ENCODE results near the gene SDCCAG8.

The SDCCAG8 gene

GRCh38 chr1:243414152-243414494 lies 158.3 kb downstream of the SDCCAG8 start:
- peaks cover 37% of the 10 kb centered on the region for H3K36me3 Mint-ChIP-seq (ENCODE audit: low read depth)
- no peaks in the 10 kb centered on the region for H3K9me3 Mint-ChIP-seq
- H3K4me1 Mint-ChIP-seq (ENCODE audit: low read depth) = peaks cover 19% of the 10 kb centered on the region
- H3K4me3 Mint-ChIP-seq = no peak overlapping the region
- H3K27me3 Mint-ChIP-seq = no peaks in the 10 kb centered on the region
- peak overlapping the region; percentile 14 for H3K27ac Mint-ChIP-seq

DNA sequence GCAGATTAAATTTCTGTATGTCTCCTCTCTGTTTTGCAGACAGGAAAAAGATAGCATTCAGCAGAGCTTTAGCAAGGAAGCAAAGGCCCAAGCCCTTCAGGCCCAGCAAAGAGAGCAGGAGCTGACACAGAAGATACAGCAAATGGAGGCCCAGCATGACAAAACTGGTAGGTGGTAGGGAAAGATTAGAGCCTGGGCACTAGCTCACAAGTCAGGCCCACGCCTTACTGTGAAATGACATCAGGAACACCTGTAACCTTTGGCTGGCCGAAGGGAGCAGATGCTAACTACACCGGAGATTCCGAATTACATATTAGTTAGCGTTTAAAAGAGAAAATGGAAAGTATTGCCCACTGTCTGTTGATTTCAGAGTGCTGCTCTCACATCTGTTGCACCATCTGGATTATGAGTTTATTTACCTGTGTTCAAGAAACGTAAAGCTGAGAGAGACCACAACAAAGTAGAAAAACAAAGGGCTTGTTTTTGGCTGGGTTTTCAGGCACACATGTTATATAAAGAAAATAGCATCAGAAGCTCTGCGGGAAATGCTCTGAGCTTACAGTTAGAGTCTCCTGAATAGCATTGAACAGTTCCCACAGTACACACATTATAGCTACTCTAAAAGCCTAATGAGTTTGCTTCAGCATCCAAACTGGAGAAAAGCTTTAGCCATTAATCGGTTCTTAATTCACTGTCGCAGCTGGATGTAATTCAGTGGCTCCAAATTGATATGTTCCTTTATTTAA lies 160.0 kb downstream of the SDCCAG8 start:
- Mint-ChIP-seq H3K4me3 (no peak overlapping the region), H3K4me1 (ENCODE audit: low read depth) (peaks cover 31% of the 10 kb centered on the region), H3K9me3 (no peaks in the 10 kb centered on the region), H3K27ac (no peak overlapping the region), H3K27me3 (no peaks in the 10 kb centered on the region), H3K36me3 (ENCODE audit: low read depth) (peaks cover 42% of the 10 kb centered on the region)

- Mint-ChIP-seq H3K4me1 (ENCODE audit: low read depth) (peaks cover 38% of the 10 kb centered on the region), H3K27me3 (no peaks in the 10 kb centered on the region), H3K9me3 (no peaks in the 10 kb centered on the region), H3K36me3 (ENCODE audit: low read depth) (peaks cover 40% of the 10 kb centered on the region), H3K27ac (no peak overlapping the region), H3K4me3 (no peak overlapping the region)
These were observed 160.7 kb downstream of the SDCCAG8 start for GRCh38 chr1:243416495-243416894.

DNA sequence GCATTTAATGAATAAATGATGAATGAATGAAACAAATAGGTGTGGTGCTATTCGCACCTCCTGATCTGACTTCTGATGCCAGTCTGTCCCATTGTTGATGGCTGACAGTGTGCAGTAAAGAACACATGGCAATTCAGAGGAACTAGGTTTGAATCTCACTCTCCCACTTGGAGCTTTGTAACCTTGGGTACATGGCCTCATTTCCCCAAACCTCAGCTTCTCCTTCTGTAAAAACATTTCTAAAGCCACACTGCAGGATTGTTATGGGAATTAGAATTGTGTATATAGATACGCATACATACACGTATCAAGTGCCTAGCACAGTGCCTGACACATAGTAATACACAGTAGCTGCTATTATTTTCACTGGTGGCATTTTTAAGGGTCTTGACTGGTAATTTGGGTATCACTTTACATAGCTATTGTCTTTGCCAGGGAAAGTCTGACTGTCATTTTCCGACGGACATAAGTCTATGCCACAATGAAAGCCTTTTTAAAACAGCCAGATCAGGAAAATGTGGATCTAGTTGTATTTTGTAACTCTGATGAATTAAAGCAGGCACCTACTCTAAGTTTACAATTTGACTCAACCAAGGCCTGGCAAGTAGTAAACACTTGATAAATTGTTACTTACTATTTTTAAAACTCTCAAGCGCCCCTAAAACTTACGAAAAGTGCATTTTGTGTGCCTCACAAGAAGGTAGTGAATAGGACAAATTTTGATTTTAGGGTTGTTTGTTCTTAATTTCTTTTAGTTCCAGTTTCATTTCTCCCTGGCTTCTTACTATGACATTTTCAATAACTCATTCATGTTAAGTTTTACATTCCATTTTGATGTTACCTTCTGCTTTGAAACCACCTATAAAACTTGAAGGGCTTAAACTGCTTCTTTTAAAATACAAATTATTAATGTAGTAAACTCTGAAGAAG lies 164.4 kb downstream of the SDCCAG8 start:
- Mint-ChIP-seq H3K27ac (no peak overlapping the region), H3K27me3 (no peaks in the 10 kb centered on the region), H3K36me3 (ENCODE audit: low read depth) (peaks cover 34% of the 10 kb centered on the region), H3K9me3 (no peaks in the 10 kb centered on the region), H3K4me1 (ENCODE audit: low read depth) (peaks cover 37% of the 10 kb centered on the region), H3K4me3 (no peak overlapping the region)

DNA sequence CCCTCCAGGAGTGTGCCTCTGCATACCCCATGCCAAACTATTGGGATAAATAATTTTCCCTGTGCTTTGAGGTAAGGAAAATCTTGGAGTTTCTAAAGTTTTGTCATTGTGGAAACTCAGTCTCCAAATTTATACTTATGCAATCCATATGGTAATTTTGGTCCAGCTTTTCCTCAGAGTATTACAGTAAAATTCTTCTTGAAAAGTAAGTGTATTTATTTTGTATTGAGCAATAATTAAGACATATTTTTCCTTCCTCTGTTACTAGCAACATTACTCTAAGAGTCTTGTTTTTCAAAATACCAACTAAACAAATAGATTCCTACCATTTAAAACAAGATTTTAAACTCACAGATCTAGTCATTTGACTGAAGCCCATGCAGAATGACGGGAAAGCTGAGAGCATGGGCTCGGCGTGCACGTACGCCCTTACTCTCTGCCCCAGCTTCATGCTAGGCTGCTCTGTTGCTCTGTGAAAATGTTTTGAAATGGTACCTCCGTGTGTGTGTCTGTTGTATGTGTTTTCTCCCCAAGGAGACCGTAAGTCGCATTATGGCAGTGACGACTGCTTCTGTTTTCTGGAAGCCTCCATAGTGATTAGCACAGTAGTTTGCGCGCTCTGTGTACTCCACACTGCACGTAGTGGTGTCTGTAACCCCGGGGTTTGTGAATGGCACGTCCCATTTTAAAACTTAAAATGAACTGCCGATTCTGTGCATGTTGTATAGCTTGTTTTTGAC lies 165.3 kb downstream of the SDCCAG8 start:
- Mint-ChIP-seq H3K9me3 (no peaks in the 10 kb centered on the region), H3K4me1 (ENCODE audit: low read depth) (peaks cover 32% of the 10 kb centered on the region), H3K27ac (peak overlapping the region; percentile 34), H3K4me3 (peak overlapping the region; percentile 53), H3K36me3 (ENCODE audit: low read depth) (peaks cover 31% of the 10 kb centered on the region), H3K27me3 (no peaks in the 10 kb centered on the region)

DNA sequence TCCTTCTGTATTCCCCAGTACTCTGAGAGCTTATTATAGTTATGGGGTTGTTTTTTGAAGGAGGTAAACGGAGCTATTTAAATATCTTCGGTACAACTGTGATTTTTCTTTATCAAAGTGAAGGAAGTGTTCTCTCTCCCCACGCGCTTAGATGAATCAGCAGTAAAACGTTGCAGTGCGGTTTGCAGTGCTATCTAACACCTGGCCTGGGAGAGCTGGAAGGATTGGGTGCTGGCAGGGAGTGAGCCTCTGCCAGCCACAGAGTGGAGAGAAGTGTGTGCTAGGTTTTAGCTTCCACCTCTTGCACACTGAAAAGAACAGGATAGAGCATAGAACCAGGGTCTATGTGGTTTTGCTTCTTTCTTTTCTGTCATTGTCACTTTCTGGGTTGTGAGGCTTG lies 165.9 kb downstream of the SDCCAG8 start:
- Mint-ChIP-seq H3K9me3 (no peaks in the 10 kb centered on the region), H3K4me3 (peak overlapping the region; percentile 53), H3K27me3 (no peaks in the 10 kb centered on the region)

DNA sequence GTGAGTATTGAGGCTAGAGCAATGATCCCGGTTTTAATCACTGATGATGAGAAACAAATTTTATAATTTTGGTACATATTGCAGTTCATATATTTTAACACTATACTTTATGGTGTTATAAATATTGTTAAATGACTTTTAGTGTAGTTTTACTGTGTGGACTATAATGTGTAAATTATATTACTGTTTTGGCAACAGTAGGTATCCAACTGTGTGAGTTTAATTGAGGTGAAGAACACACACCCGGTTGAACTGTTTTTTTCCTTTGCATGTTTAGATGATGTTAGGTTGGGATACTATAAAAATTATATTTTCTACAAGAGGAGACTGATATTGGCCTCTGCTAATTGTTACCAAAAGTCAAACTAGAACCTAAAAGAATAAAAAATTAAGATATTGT lies 166.5 kb downstream of the SDCCAG8 start:
- peaks cover 27% of the 10 kb centered on the region for H3K4me1 Mint-ChIP-seq (ENCODE audit: low read depth)
- H3K36me3 Mint-ChIP-seq (ENCODE audit: low read depth) = peaks cover 32% of the 10 kb centered on the region
- no peaks in the 10 kb centered on the region for H3K27me3 Mint-ChIP-seq
- H3K27ac Mint-ChIP-seq = no peak overlapping the region
- peak overlapping the region; percentile 53 for H3K4me3 Mint-ChIP-seq
- no peaks in the 10 kb centered on the region for H3K9me3 Mint-ChIP-seq

More for the DNA sequence above, 165.9 kb downstream of the SDCCAG8 start:
- Mint-ChIP-seq H3K27ac (peak overlapping the region; percentile 34), H3K4me1 (ENCODE audit: low read depth) (peaks cover 27% of the 10 kb centered on the region), H3K36me3 (ENCODE audit: low read depth) (peaks cover 32% of the 10 kb centered on the region)

- peaks cover 28% of the 10 kb centered on the region for H3K36me3 Mint-ChIP-seq (ENCODE audit: low read depth)
- no peak overlapping the region for H3K4me3 Mint-ChIP-seq
- H3K27ac Mint-ChIP-seq = no peak overlapping the region
- H3K27me3 Mint-ChIP-seq = no peaks in the 10 kb centered on the region
- H3K4me1 Mint-ChIP-seq (ENCODE audit: low read depth) = no peaks in the 10 kb centered on the region
- H3K9me3 Mint-ChIP-seq = no peaks in the 10 kb centered on the region
These were observed 172.2 kb downstream of the SDCCAG8 start for GRCh38 chr1:243428084-243428483.

DNA sequence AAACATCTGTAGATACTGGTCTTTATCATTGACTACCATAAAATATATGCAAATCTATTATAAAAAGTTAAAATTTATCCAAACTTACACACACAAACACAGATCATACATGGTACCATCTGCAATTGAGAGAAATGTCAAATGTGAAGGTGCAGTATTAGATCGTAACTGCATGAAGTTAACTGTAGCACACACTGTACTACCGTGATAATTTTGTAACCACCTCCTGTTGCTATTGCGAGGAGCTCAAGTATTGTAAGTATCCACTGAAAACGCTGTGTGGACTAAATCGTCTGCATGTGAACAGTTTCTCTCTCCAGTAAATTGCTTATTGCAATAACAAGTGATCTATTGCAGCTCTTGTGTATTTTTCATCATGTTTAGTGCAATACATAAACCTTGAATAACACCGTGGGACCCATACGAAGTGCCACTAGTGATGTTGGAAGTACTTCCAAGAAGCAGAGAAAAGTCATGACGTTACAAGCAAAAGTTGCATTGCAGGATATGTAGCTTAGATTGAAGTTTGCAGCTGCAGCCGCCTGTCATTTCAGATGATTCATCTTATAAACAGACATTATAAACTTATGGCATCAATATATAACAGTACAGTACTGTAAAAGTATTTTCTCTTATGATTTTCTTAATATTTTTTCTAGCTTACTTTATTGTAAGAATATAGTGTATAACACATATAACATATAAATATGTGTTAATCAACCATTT lies 172.9 kb downstream of the SDCCAG8 start:
- Mint-ChIP-seq H3K27ac (no peak overlapping the region), H3K4me3 (no peak overlapping the region), H3K36me3 (ENCODE audit: low read depth) (peaks cover 28% of the 10 kb centered on the region), H3K9me3 (no peaks in the 10 kb centered on the region), H3K27me3 (no peaks in the 10 kb centered on the region), H3K4me1 (ENCODE audit: low read depth) (no peaks in the 10 kb centered on the region)

DNA sequence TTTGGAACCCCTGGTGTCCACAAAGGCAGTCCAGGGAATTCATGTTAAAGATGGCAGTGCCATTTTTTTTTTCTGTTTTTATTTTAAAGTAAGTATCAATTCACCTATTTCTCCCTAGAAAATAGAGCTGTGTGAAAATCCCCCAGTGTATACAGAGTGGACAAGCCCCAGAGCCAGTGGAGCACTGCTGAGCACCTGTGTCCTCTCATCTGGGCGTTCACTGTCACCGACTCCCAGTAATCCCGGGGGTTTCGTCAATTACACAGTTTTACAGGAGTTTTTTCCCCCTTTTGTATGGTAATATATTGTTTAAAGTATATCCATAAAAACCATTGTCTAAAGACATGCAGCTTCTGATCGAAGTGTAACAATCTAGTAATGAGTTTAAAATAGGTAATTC lies 175.8 kb downstream of the SDCCAG8 start:
- H3K27me3 Mint-ChIP-seq = no peaks in the 10 kb centered on the region
- no peak overlapping the region for H3K4me3 Mint-ChIP-seq
- peaks cover 25% of the 10 kb centered on the region for H3K36me3 Mint-ChIP-seq (ENCODE audit: low read depth)
- H3K9me3 Mint-ChIP-seq = no peaks in the 10 kb centered on the region
- H3K27ac Mint-ChIP-seq = no peak overlapping the region
- H3K4me1 Mint-ChIP-seq (ENCODE audit: low read depth) = no peaks in the 10 kb centered on the region

DNA sequence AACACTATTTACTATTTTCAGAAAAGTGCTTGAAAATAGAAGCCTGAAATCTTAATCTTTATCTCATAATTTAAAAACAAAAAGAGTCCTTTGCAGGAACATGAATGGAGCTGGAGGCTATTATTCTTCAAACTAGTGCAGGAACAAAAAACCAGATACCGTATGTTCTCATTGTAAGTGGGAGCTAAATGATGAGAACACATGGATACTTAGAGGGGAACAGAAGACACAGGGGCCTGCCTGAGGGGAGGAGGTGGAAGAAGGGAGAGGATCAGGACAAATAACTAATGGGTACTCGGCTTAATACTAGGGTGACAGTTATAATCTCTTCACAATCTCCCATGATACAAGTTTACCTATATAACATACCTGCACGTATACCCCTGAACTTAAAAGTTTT lies 176.3 kb downstream of the SDCCAG8 start:
- Mint-ChIP-seq H3K36me3 (ENCODE audit: low read depth) (peaks cover 20% of the 10 kb centered on the region), H3K27me3 (no peaks in the 10 kb centered on the region), H3K4me1 (ENCODE audit: low read depth) (no peaks in the 10 kb centered on the region), H3K4me3 (no peak overlapping the region), H3K27ac (peak overlapping the region; percentile 49), H3K9me3 (no peaks in the 10 kb centered on the region)

GRCh38 chr1:243433737-243434370 lies 178.0 kb downstream of the SDCCAG8 start:
- Mint-ChIP-seq H3K27me3 (no peaks in the 10 kb centered on the region), H3K27ac (no peak overlapping the region), H3K4me1 (ENCODE audit: low read depth) (no peaks in the 10 kb centered on the region), H3K4me3 (no peak overlapping the region), H3K36me3 (ENCODE audit: low read depth) (peaks cover 22% of the 10 kb centered on the region), H3K9me3 (no peaks in the 10 kb centered on the region)

GRCh38 chr1:243434594-243434993 lies 178.8 kb downstream of the SDCCAG8 start:
- H3K27me3 Mint-ChIP-seq = no peaks in the 10 kb centered on the region
- H3K36me3 Mint-ChIP-seq (ENCODE audit: low read depth) = peaks cover 21% of the 10 kb centered on the region
- no peak overlapping the region for H3K4me3 Mint-ChIP-seq
- H3K9me3 Mint-ChIP-seq = no peaks in the 10 kb centered on the region
- no peak overlapping the region for H3K27ac Mint-ChIP-seq
- H3K4me1 Mint-ChIP-seq (ENCODE audit: low read depth) = no peaks in the 10 kb centered on the region

- H3K4me3 Mint-ChIP-seq = no peak overlapping the region
- H3K27me3 Mint-ChIP-seq = no peaks in the 10 kb centered on the region
- no peaks in the 10 kb centered on the region for H3K4me1 Mint-ChIP-seq (ENCODE audit: low read depth)
- H3K27ac Mint-ChIP-seq = no peak overlapping the region
- peaks cover 14% of the 10 kb centered on the region for H3K36me3 Mint-ChIP-seq (ENCODE audit: low read depth)
- H3K9me3 Mint-ChIP-seq = no peaks in the 10 kb centered on the region
These were observed 180.0 kb downstream of the SDCCAG8 start for GRCh38 chr1:243435836-243436235.
